OCI-LY7 (cell line): Measurements from ENCODE around the gene SIAE.

ENCODE experiments used
- CTCF ChIP-seq: fragments of 200-600 bp; sonication (generic); conservative IDR thresholded peaks from 2 replicates; pipeline ENCODE4 v1.5.1; 2014; ENCODE audit warnings: mild to moderate bottlenecking, antibody characterized with exemption, low read length, moderate library complexity, mixed read lengths
- EZH2phosphoT487 ChIP-seq: fragments of 200-600 bp; sonication (generic); IDR thresholded peaks from 2 replicates; pipeline ENCODE4 v1.6.1; 2018; ENCODE audit warnings: low read depth, borderline replicate concordance, mild to moderate bottlenecking, mixed run types, antibody characterized with exemption, low read length, moderate library complexity, mixed read lengths

GRCh38 chr11:124656774-124657630, 16.5 kb downstream of the SIAE start:
- TF ChIP-seq CTCF = no peak
- no peak for TF ChIP-seq EZH2phosphoT487
